ENCODE measurements around the gene FSTL4. TPM values are rescaled to one million over a fixed set of nuclear protein-coding genes. Genes with fewer than 3 reads are reported as not detected.

The FSTL4 gene
- total and polyA plus RNA-seq, 2 of the 13 experiments (the other 11 are each of a cell fraction or from before 2014, with no cell fraction given) = 2.1 to 3.0 TPM

DNA sequence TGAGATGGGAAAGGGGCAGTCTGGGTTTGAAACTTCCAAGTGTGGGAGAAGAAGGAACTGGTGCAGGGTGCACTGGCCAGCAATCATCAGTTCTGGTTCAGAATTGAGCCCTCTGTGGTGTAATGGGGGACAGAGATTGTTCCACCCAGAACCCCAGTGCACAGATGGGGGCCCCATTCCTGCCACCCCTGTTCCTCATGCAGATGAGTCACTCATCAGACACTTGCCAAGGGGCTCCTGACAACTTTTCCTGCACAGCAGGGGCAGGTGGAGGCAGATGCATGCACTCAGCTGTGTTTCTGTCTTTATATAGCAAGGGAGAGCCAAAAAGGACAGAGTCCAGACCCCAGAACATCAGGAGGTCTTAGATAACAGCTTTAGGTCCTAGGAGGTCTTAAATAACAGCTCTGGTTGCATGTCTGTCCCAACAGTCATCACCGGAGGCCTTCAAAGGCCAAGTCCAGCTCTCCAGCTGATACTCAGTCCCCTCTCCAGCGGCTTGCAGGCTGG is 307.6 kb downstream of the FSTL4 start (continued):
- TF ChIP-seq, protein P1, sequence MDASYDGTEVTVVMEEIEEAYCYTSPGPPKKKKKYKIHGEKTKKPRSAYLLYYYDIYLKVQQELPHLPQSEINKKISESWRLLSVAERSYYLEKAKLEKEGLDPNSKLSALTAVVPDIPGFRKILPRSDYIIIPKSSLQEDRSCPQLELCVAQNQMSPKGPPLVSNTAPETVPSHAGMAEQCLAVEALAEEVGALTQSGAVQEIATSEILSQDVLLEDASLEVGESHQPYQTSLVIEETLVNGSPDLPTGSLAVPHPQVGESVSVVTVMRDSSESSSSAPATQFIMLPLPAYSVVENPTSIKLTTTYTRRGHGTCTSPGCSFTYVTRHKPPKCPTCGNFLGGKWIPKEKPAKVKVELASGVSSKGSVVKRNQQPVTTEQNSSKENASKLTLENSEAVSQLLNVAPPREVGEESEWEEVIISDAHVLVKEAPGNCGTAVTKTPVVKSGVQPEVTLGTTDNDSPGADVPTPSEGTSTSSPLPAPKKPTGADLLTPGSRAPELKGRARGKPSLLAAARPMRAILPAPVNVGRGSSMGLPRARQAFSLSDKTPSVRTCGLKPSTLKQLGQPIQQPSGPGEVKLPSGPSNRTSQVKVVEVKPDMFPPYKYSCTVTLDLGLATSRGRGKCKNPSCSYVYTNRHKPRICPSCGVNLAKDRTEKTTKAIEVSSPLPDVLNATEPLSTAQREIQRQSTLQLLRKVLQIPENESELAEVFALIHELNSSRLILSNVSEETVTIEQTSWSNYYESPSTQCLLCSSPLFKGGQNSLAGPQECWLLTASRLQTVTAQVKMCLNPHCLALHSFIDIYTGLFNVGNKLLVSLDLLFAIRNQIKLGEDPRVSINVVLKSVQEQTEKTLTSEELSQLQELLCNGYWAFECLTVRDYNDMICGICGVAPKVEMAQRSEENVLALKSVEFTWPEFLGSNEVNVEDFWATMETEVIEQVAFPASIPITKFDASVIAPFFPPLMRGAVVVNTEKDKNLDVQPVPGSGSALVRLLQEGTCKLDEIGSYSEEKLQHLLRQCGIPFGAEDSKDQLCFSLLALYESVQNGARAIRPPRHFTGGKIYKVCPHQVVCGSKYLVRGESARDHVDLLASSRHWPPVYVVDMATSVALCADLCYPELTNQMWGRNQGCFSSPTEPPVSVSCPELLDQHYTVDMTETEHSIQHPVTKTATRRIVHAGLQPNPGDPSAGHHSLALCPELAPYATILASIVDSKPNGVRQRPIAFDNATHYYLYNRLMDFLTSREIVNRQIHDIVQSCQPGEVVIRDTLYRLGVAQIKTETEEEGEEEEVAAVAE (CRISPR knock-in tag; IDR thresholded peaks at IDR 0.05; ENCODE audit: borderline replicate concordance) = no peak
- TF ChIP-seq ZNF746 (CRISPR knock-in tag; IDR thresholded peaks at IDR 0.05) (no peak), HES4 (CRISPR knock-in tag; IDR thresholded peaks at IDR 0.05; ENCODE audit: borderline replicate concordance) (no peak), ZNF510 (CRISPR knock-in tag; IDR thresholded peaks at IDR 0.05; ENCODE audit: low read depth) (no peak), ASH2L (IDR thresholded peaks at IDR 0.05; ENCODE audit: insufficient read length, low read depth, low read length) (no peak), ZBTB3 (CRISPR knock-in tag; IDR thresholded peaks at IDR 0.05; ENCODE audit: borderline replicate concordance, low read depth) (no peak)
- TF ChIP-seq, protein P2, sequence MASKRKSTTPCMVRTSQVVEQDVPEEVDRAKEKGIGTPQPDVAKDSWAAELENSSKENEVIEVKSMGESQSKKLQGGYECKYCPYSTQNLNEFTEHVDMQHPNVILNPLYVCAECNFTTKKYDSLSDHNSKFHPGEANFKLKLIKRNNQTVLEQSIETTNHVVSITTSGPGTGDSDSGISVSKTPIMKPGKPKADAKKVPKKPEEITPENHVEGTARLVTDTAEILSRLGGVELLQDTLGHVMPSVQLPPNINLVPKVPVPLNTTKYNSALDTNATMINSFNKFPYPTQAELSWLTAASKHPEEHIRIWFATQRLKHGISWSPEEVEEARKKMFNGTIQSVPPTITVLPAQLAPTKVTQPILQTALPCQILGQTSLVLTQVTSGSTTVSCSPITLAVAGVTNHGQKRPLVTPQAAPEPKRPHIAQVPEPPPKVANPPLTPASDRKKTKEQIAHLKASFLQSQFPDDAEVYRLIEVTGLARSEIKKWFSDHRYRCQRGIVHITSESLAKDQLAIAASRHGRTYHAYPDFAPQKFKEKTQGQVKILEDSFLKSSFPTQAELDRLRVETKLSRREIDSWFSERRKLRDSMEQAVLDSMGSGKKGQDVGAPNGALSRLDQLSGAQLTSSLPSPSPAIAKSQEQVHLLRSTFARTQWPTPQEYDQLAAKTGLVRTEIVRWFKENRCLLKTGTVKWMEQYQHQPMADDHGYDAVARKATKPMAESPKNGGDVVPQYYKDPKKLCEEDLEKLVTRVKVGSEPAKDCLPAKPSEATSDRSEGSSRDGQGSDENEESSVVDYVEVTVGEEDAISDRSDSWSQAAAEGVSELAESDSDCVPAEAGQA (IDR thresholded peaks at IDR 0.05; ENCODE audit: low read depth) = no peak
- TF ChIP-seq, protein P2 (CRISPR knock-in tag; IDR thresholded peaks at IDR 0.05; ENCODE audit: borderline replicate concordance) = no peak

All from HepG2 (cell line).